ENCODE measurements around the gene FOXP1.
"Not testable (repeated sequence)": the region's sequence is repeated elsewhere in the genome, so short reads cannot be mapped to it uniquely, and the experiment has no call there.

The FOXP1 gene

GRCh38 chr3:71332813-71333212 is 250.7 kb downstream of the FOXP1 start:
- DNase-seq (ENCODE audit: low spot score in 2 of 2) = no peak
- ATAC-seq (replicated peaks; ENCODE audit: extremely low read depth, poor library complexity, severe bottlenecking) = no peak
- Mint-ChIP-seq H3K4me3 (no peak overlapping the region), H3K36me3 (ENCODE audit: insufficient read depth) (peaks cover 29% of the 10 kb centered on the region), H3K4me1 (peaks cover 16% of the 10 kb centered on the region), H3K27me3 (no peaks in the 10 kb centered on the region), H3K27ac (ENCODE audit: low read depth) (peak overlapping the region; percentile 74), H3K9me3 (peaks cover 6% of the 10 kb centered on the region)

GRCh38 chr3:71330909-71331308 is 252.6 kb downstream of the FOXP1 start:
- no peak overlapping the region for H3K4me3 Mint-ChIP-seq
- H3K27ac Mint-ChIP-seq (ENCODE audit: low read depth) = no peak overlapping the region
- H3K4me1 Mint-ChIP-seq = peaks cover 19% of the 10 kb centered on the region
- ATAC-seq (replicated peaks; ENCODE audit: extremely low read depth, poor library complexity, severe bottlenecking) (no peak), DNase-seq (ENCODE audit: low spot score in 2 of 2) (no peak)
- no peaks in the 10 kb centered on the region for H3K27me3 Mint-ChIP-seq
- H3K36me3 Mint-ChIP-seq (ENCODE audit: insufficient read depth) = peaks cover 30% of the 10 kb centered on the region
- peaks cover 6% of the 10 kb centered on the region for H3K9me3 Mint-ChIP-seq

GRCh38 chr3:71330505-71330904 is 253.0 kb downstream of the FOXP1 start:
- Mint-ChIP-seq H3K36me3 (ENCODE audit: insufficient read depth) (peaks cover 28% of the 10 kb centered on the region), H3K9me3 (peaks cover 6% of the 10 kb centered on the region), H3K4me1 (peaks cover 19% of the 10 kb centered on the region), H3K27ac (ENCODE audit: low read depth) (no peak overlapping the region), H3K4me3 (no peak overlapping the region), H3K27me3 (no peaks in the 10 kb centered on the region)
- ATAC-seq (replicated peaks; ENCODE audit: extremely low read depth, poor library complexity, severe bottlenecking) (no peak), DNase-seq (ENCODE audit: low spot score in 2 of 2) (no peak)

DNA sequence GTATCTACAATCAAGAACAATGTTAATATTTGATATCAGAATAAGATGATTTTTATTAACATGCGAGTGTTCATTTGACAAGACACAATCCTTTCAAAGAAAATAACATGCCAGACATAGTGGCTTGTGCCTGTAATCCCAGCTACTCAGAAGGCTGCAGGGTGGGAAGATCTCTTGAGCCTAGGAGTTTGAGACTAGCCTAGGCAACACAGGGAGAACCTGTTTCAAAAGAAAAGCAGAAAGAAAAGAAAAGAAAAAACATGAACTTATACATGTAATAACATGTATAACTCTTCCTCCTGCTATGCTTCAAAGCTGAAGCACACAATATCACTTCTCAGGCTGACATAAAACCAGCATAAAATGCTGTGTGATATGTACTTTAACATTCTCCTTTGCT is 253.7 kb downstream of the FOXP1 start:
- ATAC-seq (replicated peaks; ENCODE audit: extremely low read depth, poor library complexity, severe bottlenecking) (no peak), DNase-seq (ENCODE audit: low spot score in 2 of 2) (no peak)
- Mint-ChIP-seq H3K4me3 (no peak overlapping the region), H3K27ac (ENCODE audit: low read depth) (peak overlapping the region; percentile 47), H3K4me1 (peaks cover 19% of the 10 kb centered on the region), H3K27me3 (no peaks in the 10 kb centered on the region), H3K9me3 (peaks cover 6% of the 10 kb centered on the region), H3K36me3 (ENCODE audit: insufficient read depth) (peaks cover 25% of the 10 kb centered on the region)

DNA sequence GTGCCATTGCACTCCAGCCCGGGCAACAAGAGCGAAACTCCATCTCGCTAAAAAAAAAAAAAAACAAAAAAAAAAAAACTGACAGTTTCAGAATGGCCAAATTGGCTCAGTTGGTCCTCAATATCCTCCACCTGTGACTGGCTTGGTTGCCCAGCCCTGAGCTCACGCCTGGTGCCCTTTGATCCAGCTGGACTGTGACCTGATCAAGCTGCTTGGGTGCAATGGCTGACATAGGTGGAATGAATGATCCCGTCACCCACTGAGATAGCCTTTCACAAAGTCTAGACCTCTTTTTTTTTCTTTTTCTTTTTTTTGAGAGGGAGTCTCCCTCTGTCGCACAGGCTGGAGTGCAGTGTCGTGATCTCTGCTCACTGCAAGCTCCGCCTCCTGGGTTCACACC is 254.6 kb downstream of the FOXP1 start:
- peak overlapping the region; percentile 47 for H3K27ac Mint-ChIP-seq (ENCODE audit: low read depth)
- no peaks in the 10 kb centered on the region for H3K27me3 Mint-ChIP-seq
- ATAC-seq (replicated peaks; ENCODE audit: extremely low read depth, poor library complexity, severe bottlenecking) = no peak
- no peak for DNase-seq (ENCODE audit: low spot score in 2 of 2)
- peaks cover 19% of the 10 kb centered on the region for H3K4me1 Mint-ChIP-seq
- no peak overlapping the region for H3K4me3 Mint-ChIP-seq
- H3K9me3 Mint-ChIP-seq = peaks cover 6% of the 10 kb centered on the region
- peaks cover 19% of the 10 kb centered on the region for H3K36me3 Mint-ChIP-seq (ENCODE audit: insufficient read depth)

- ATAC-seq (replicated peaks; ENCODE audit: extremely low read depth, poor library complexity, severe bottlenecking) (no peak), DNase-seq (ENCODE audit: low spot score in 2 of 2) (no peak)
- peak overlapping the region; percentile 25 for H3K27ac Mint-ChIP-seq (ENCODE audit: low read depth)
- no peak overlapping the region for H3K4me3 Mint-ChIP-seq
- peaks cover 16% of the 10 kb centered on the region for H3K36me3 Mint-ChIP-seq (ENCODE audit: insufficient read depth)
- no peaks in the 10 kb centered on the region for H3K27me3 Mint-ChIP-seq
- H3K9me3 Mint-ChIP-seq = peaks cover 6% of the 10 kb centered on the region
- H3K4me1 Mint-ChIP-seq = peaks cover 16% of the 10 kb centered on the region
Observed at GRCh38 chr3:71327936-71328335, 255.6 kb downstream of the FOXP1 start.

- H3K36me3 Mint-ChIP-seq (ENCODE audit: insufficient read depth) = peaks cover 14% of the 10 kb centered on the region
- peaks cover 4% of the 10 kb centered on the region for H3K9me3 Mint-ChIP-seq
- H3K4me1 Mint-ChIP-seq = peaks cover 11% of the 10 kb centered on the region
- DNase-seq (ENCODE audit: low spot score in 2 of 2) (no peak), ATAC-seq (replicated peaks; ENCODE audit: extremely low read depth, poor library complexity, severe bottlenecking) (no peak)
- H3K4me3 Mint-ChIP-seq = no peak overlapping the region
- H3K27ac Mint-ChIP-seq (ENCODE audit: low read depth) = no peak overlapping the region
- H3K27me3 Mint-ChIP-seq = no peaks in the 10 kb centered on the region
Observed at GRCh38 chr3:71325715-71326114, 257.8 kb downstream of the FOXP1 start.

GRCh38 chr3:71324224-71324623 is 259.3 kb downstream of the FOXP1 start:
- H3K36me3 Mint-ChIP-seq (ENCODE audit: insufficient read depth) = peaks cover 10% of the 10 kb centered on the region
- not testable (repeated sequence) for H3K27ac Mint-ChIP-seq (ENCODE audit: low read depth)

DNA sequence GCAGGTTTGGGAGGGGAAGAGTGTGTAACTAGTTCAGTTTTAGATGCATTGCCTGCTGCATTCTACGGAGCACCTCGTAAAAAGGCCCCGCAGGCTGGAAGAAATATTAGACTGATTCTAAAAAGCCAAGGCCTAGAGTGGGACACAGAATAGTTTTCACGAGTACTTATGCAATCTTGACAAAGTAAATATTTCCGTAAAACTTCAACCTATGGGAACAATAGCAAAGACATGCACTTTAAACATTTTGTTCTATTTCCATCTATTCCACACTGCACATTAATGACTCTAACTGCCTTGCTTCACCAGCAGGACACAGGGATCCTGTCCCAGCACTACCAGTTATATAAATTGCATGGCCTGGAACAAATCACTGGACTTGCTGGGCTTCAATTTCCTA is 260.0 kb downstream of the FOXP1 start:
- Mint-ChIP-seq H3K36me3 (ENCODE audit: insufficient read depth) (peaks cover 8% of the 10 kb centered on the region), H3K4me3 (no peak overlapping the region), H3K9me3 (no peaks in the 10 kb centered on the region), H3K27me3 (no peaks in the 10 kb centered on the region), H3K4me1 (peaks cover 11% of the 10 kb centered on the region), H3K27ac (ENCODE audit: low read depth) (no peak overlapping the region)
- ATAC-seq (replicated peaks; ENCODE audit: extremely low read depth, poor library complexity, severe bottlenecking) (no peak), DNase-seq (ENCODE audit: low spot score in 2 of 2) (no peak)

More at GRCh38 chr3:71324224-71324623, 259.3 kb downstream of the FOXP1 start:
- peaks cover 11% of the 10 kb centered on the region for H3K4me1 Mint-ChIP-seq
- not testable (repeated sequence) for H3K27me3 Mint-ChIP-seq; ATAC-seq (replicated peaks; ENCODE audit: extremely low read depth, poor library complexity, severe bottlenecking); H3K4me3 Mint-ChIP-seq; H3K9me3 Mint-ChIP-seq; DNase-seq (ENCODE audit: low spot score in 2 of 2)

- DNase-seq (ENCODE audit: low spot score in 2 of 2) = no peak
- no peaks in the 10 kb centered on the region for H3K9me3 Mint-ChIP-seq
- no peak for ATAC-seq (replicated peaks; ENCODE audit: extremely low read depth, poor library complexity, severe bottlenecking)
- H3K4me1 Mint-ChIP-seq = peaks cover 11% of the 10 kb centered on the region
- H3K4me3 Mint-ChIP-seq = no peak overlapping the region
- no peak overlapping the region for H3K27ac Mint-ChIP-seq (ENCODE audit: low read depth)
- H3K36me3 Mint-ChIP-seq (ENCODE audit: insufficient read depth) = peaks cover 4% of the 10 kb centered on the region
- no peaks in the 10 kb centered on the region for H3K27me3 Mint-ChIP-seq
Observed at GRCh38 chr3:71322154-71322553, 261.4 kb downstream of the FOXP1 start.

DNA sequence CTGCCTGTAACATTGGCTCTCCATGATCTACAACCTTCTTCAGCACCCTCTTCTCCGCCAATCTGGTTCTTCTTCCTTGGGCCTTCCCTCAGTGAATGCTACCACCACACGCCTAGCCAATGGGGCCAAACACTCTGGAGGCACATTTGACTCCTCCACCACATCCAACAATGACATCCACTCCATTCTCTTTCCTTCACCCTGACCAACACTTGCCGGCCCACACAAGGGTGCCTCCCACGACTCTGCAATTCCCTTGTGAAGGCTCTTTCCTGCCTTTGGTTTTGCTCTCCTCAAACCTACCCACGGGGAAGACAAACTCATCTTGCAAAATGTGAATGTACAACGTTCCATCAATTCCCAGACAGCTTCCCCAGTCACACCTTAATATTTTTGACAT is 263.8 kb downstream of the FOXP1 start:
- Mint-ChIP-seq H3K4me1 (no peaks in the 10 kb centered on the region), H3K9me3 (no peaks in the 10 kb centered on the region), H3K27ac (ENCODE audit: low read depth) (no peak overlapping the region), H3K27me3 (no peaks in the 10 kb centered on the region), H3K4me3 (no peak overlapping the region), H3K36me3 (ENCODE audit: insufficient read depth) (peaks cover 4% of the 10 kb centered on the region)
- no peak for DNase-seq (ENCODE audit: low spot score in 2 of 2)
- no peak for ATAC-seq (replicated peaks; ENCODE audit: extremely low read depth, poor library complexity, severe bottlenecking)

GRCh38 chr3:71318458-71318827 is 265.1 kb downstream of the FOXP1 start:
- ATAC-seq (replicated peaks; ENCODE audit: extremely low read depth, poor library complexity, severe bottlenecking) (no peak), DNase-seq (ENCODE audit: low spot score in 2 of 2) (no peak)
- peaks cover 4% of the 10 kb centered on the region for H3K36me3 Mint-ChIP-seq (ENCODE audit: insufficient read depth)
- no peaks in the 10 kb centered on the region for H3K27me3 Mint-ChIP-seq
- no peak overlapping the region for H3K4me3 Mint-ChIP-seq
- no peak overlapping the region for H3K27ac Mint-ChIP-seq (ENCODE audit: low read depth)
- H3K4me1 Mint-ChIP-seq = no peaks in the 10 kb centered on the region
- no peaks in the 10 kb centered on the region for H3K9me3 Mint-ChIP-seq

- Mint-ChIP-seq H3K4me3 (no peak overlapping the region), H3K27ac (ENCODE audit: low read depth) (no peak overlapping the region), H3K4me1 (no peaks in the 10 kb centered on the region), H3K9me3 (no peaks in the 10 kb centered on the region), H3K27me3 (no peaks in the 10 kb centered on the region), H3K36me3 (ENCODE audit: insufficient read depth) (peaks cover 2% of the 10 kb centered on the region)
- DNase-seq (ENCODE audit: low spot score in 2 of 2) (no peak), ATAC-seq (replicated peaks; ENCODE audit: extremely low read depth, poor library complexity, severe bottlenecking) (no peak)
Observed at GRCh38 chr3:71317749-71318457, 265.6 kb downstream of the FOXP1 start.

Data from central memory CD8-positive, alpha-beta T cell (primary cell).